K562 (cell line): Measurements from ENCODE around the gene ANGPTL1. TPM values are rescaled to one million over a fixed set of nuclear protein-coding genes. Genes with fewer than 3 reads are reported as not detected.

Experiments used
- ATAC-seq: fragments of 200-7000 bp; cut with Tn5 transposase; 3 replicates; pipeline ENCODE4 v1.9.1; 2020; ENCODE audit warnings: moderate library complexity
- BruUV-seq: library from RNA; stranded (reverse); fragments of 400-500 nt; replicated peaks from 2 replicates; lab custom pipeline; 2021; lab: Mats Ljungman, UMichigan
- CTCF ChIA-PET: fragments of 300-600 bp; formaldehyde crosslinking; extraction: SDS; loops from one replicate; lab custom pipeline; 2021; ENCODE audit warnings: low intra/inter-chr PET ratio; lab: Yijun Ruan, JAX
- POLR2A ChIA-PET: fragments of 300-600, 350-650 bp; sonication (Branson Sonifier 250); formaldehyde crosslinking; extraction: SDS; loops from one replicate; lab custom pipeline; 2021; ENCODE audit warnings: antibody characterized with exemption, inconsistent platforms; lab: Yijun Ruan, JAX
- DNase-seq, 4 experiments: peaks; one replicate each; pipeline versions ENCODE4 v3.0.0 to v3.0.0-alpha.2; 2011 to 2018; ENCODE audit warnings: low spot score in 3 of 4, mixed read lengths in 3 of 4; ENCODE audit errors: extremely low read depth in 1 of 4
- FAIRE-seq: peaks from 2 replicates; lab custom pipeline; 2011; peaks lifted over from hg19 to GRCh38; lab: Jason Lieb, UNC
- H2AFZ ChIP-seq: 2 replicates; pipeline ENCODE4 v1.6.0; 2011; ENCODE audit warnings: low read depth, low read length, control low read depth, inconsistent platforms
- H3K27ac ChIP-seq: fragments of 200-600 bp; 3 replicates; pipeline ENCODE4 v1.8.0; 2011; ENCODE audit warnings: low read depth, mild to moderate bottlenecking, control low read depth, inconsistent platforms, low read length, moderate library complexity, mixed read lengths; ENCODE audit errors: extremely low read depth
- H3K27me3 ChIP-seq, 2 experiments: fragments of 300-600 bp in 1 of 2; 2 replicates in 1 of 2; 3 replicates in 1 of 2; pipeline versions ENCODE4 v1.6.0 to v1.8.0; 2011; ENCODE audit warnings: inconsistent platforms in 2 of 2, low read length in 2 of 2, mild to moderate bottlenecking in 1 of 2, mixed read lengths in 1 of 2, moderate library complexity in 1 of 2; ENCODE audit not compliant: control insufficient read depth in 2 of 2, insufficient read depth in 2 of 2
- H3K36me3 ChIP-seq: fragments of 300-600 bp; 3 replicates; pipeline ENCODE4 v1.8.0; 2011; ENCODE audit warnings: mild to moderate bottlenecking, low read length, inconsistent platforms; ENCODE audit not compliant: control insufficient read depth, insufficient read depth
- H3K4me1 ChIP-seq, 2 experiments: fragments of 200-600 bp in 1 of 2; replicated peaks in 1 of 2; 2 replicates in 1 of 2; 3 replicates in 1 of 2; pipeline versions ENCODE4 v1.5.1 to v1.8.0; 2011; ENCODE audit warnings: inconsistent platforms in 2 of 2, low read length in 2 of 2, mild to moderate bottlenecking in 1 of 2, mixed read lengths in 1 of 2, moderate library complexity in 1 of 2; ENCODE audit not compliant: control insufficient read depth in 2 of 2, insufficient read depth in 2 of 2
- H3K4me2 ChIP-seq: 2 replicates; pipeline ENCODE4 v1.6.1; 2011; ENCODE audit warnings: low read length, control low read depth, inconsistent platforms, mixed read lengths; ENCODE audit not compliant: insufficient read depth
- H3K4me3 ChIP-seq: fragments of 200-600 bp; sonication (generic), shearing (Covaris generic); 2 replicates; pipeline ENCODE4 v1.5.1; 2016; ENCODE audit warnings: control low read depth, inconsistent platforms
- H3K79me2 ChIP-seq: fragments of 200-600 bp; 3 replicates; pipeline ENCODE4 v1.8.0; 2011; ENCODE audit warnings: low read length, inconsistent platforms; ENCODE audit not compliant: control insufficient read depth, insufficient read depth
- H3K9ac ChIP-seq, 2 experiments: 2 replicates each; pipeline versions ENCODE4 v1.6.0 to v1.6.1; 2011; ENCODE audit warnings: low read depth in 2 of 2, low read length in 2 of 2, control low read depth in 1 of 2, inconsistent platforms in 1 of 2, mild to moderate bottlenecking in 1 of 2, mixed read lengths in 1 of 2; ENCODE audit not compliant: insufficient read depth in 1 of 2
- H3K9me1 ChIP-seq: one replicate; pipeline ENCODE4 v1.6.0; 2011; ENCODE audit warnings: inconsistent platforms, mild to moderate bottlenecking, low read length, moderate library complexity; ENCODE audit not compliant: control insufficient read depth, insufficient read depth
- H3K9me3 ChIP-seq: replicated peaks from 2 replicates; pipeline ENCODE4 v1.5.1; 2011; ENCODE audit warnings: low read depth, low read length, inconsistent platforms; ENCODE audit not compliant: control insufficient read depth, insufficient read depth
- H4K20me1 ChIP-seq: replicated peaks from 2 replicates; pipeline ENCODE4 v1.6.1; 2011; ENCODE audit warnings: low read length, inconsistent platforms, mixed read lengths; ENCODE audit not compliant: control insufficient read depth, insufficient read depth
- JUN ChIP-seq, 2 experiments: sonication (generic) in 1 of 2; formaldehyde crosslinking in 1 of 2; IDR thresholded peaks; 2 replicates each; pipeline versions ENCODE4 v1.6.1 to v1.8.0; 2012 to 2022; ENCODE audit warnings: borderline replicate concordance in 2 of 2, mild to moderate bottlenecking in 2 of 2, improper control_type of control experiment in 1 of 2, low read depth in 1 of 2, low read length in 1 of 2, missing genetic modification reagents in 1 of 2
- KHSRP ChIP-seq: fragments of 450-650 bp; IDR thresholded peaks from 2 replicates; pipeline ENCODE4 v1.6.1; 2017
- NFE2 ChIP-seq: IDR thresholded peaks from 2 replicates; pipeline ENCODE4 v1.6.1; 2014; ENCODE audit warnings: antibody characterized with exemption, low read depth
- NFXL1 ChIP-seq: fragments of 450-650 bp; formaldehyde crosslinking; IDR thresholded peaks from 2 replicates; pipeline ENCODE4 v1.4.0; 2021; ENCODE audit warnings: mild to moderate bottlenecking
- PCBP1 ChIP-seq: fragments of 200-400 bp; formaldehyde crosslinking; IDR thresholded peaks from 2 replicates; pipeline ENCODE4 v1.6.1; 2018; ENCODE audit warnings: mild to moderate bottlenecking, low read depth, low read length; ENCODE audit not compliant: poor library complexity, severe bottlenecking
- PHF8 ChIP-seq: fragments of 200-600 bp; sonication (generic); IDR thresholded peaks from 2 replicates; pipeline ENCODE4 v1.6.1; 2012; ENCODE audit warnings: mixed run types, mild to moderate bottlenecking, inconsistent platforms, low read length, moderate library complexity, borderline replicate concordance
- RBM15 ChIP-seq: fragments of 200-400 bp; formaldehyde crosslinking; IDR thresholded peaks from 2 replicates; pipeline ENCODE4 v1.6.1; 2018; ENCODE audit warnings: mild to moderate bottlenecking, low read length, moderate library complexity; ENCODE audit not compliant: insufficient read depth
- SP1 ChIP-seq: sonication (generic); formaldehyde crosslinking; IDR thresholded peaks from 2 replicates; pipeline ENCODE4 v1.8.1; 2022; ENCODE audit warnings: mild to moderate bottlenecking, missing genetic modification reagents
- SRSF3 ChIP-seq: fragments of 200-400 bp; formaldehyde crosslinking; IDR thresholded peaks from 2 replicates; pipeline ENCODE4 v1.6.1; 2016; ENCODE audit warnings: mild to moderate bottlenecking, low read length, moderate library complexity; ENCODE audit not compliant: insufficient read depth
- TAL1 ChIP-seq: fragments of 450-650 bp; IDR thresholded peaks from 2 replicates; pipeline ENCODE4 v1.6.1; 2016; ENCODE audit warnings: mild to moderate bottlenecking
- WGBS: fragments of 100-300 bp; shearing (Covaris generic); methylation state at CpG from one replicate; pipeline ENCODE4 v1.1.6; 2016; ENCODE audit warnings: low coverage, mixed read lengths; ENCODE audit not compliant: insufficient coverage; ENCODE audit errors: missing lambda C conversion rate; 5-methylcytosine and 5-hydroxymethylcytosine counted together
- in situ Hi-C: fragments of 300-500 bp; cut with MboI; formaldehyde crosslinking; loops from 4 replicates; pipeline ENCODE4 v1.15.0; 2018; ENCODE audit warnings: inconsistent platforms, mixed read lengths
- intact Hi-C: fragments of 100-400 bp; cut with micrococcal nuclease; formaldehyde crosslinking; loops from 2 replicates; pipeline ENCODE4 v1.14.2; 2022
- polyA plus RNA-seq, 8 experiments: library from polyadenylated mRNA; depleted of rRNA in 4 of 8; stranded (reverse) in 5 of 8; unstranded in 3 of 8; fragments of >200 nt; fragmentation: Nextera tagmentation in 2 of 8; fragmentation: Illumina TruSeq in 1 of 8; extraction: Ambion mirVana in 2 of 8; extraction: Trizol in 1 of 8; gene quantifications; 2 replicates each; pipeline versions ENCODE4 v1.2.1 to v1.2.3, GENCODE V29; 2011 to 2014; ENCODE audit warnings: inconsistent platforms in 1 of 8, missing spikeins in 1 of 8
- total RNA-seq, 7 experiments: library from RNA; depleted of rRNA in 6 of 7; stranded (reverse); fragments of >200 nt in 6 of 7; fragmentation: Illumina TruSeq in 2 of 7; extraction: Trizol in 2 of 7; gene quantifications; 2 replicates each; pipeline versions ENCODE4 v1.2.1 to v1.2.3, GENCODE V29; 2011 to 2021; ENCODE audit warnings: low replicate concordance in 1 of 7
- TF ChIP-seq, protein P1 (sequence below), 2 experiments: fragments of 450-650 bp; IDR thresholded peaks; 2 replicates each; pipeline ENCODE4 v1.6.1; 2018; ENCODE audit warnings: mild to moderate bottlenecking in 2 of 2, low read depth in 1 of 2; ENCODE audit not compliant: partially characterized antibody in 2 of 2
- TF ChIP-seq, protein P2 (sequence below), 3 experiments: fragments of 200-800 bp in 1 of 3; fragments of 250-450 bp in 1 of 3; fragments of 450-650 bp in 1 of 3; sonication (Bioruptor Pico) in 1 of 3; sonication (Bioruptor generic) in 1 of 3; formaldehyde crosslinking in 1 of 3; IDR thresholded peaks; 2 replicates each; pipeline versions ENCODE4 v1.6.1 to v1.8.0; 2016 to 2022; ENCODE audit warnings: mild to moderate bottlenecking in 2 of 3, missing genetic modification characterization in 2 of 3, missing compliant biosample characterization in 1 of 3, moderate library complexity in 1 of 3

Gene ANGPTL1
- total and polyA plus RNA-seq, 9 of the 15 experiments (the other 6 are each of a cell fraction or from before 2014, with no cell fraction given) = 0.04 to 0.06 TPM; not detected in 7

- TF ChIP-seq, protein P1, sequence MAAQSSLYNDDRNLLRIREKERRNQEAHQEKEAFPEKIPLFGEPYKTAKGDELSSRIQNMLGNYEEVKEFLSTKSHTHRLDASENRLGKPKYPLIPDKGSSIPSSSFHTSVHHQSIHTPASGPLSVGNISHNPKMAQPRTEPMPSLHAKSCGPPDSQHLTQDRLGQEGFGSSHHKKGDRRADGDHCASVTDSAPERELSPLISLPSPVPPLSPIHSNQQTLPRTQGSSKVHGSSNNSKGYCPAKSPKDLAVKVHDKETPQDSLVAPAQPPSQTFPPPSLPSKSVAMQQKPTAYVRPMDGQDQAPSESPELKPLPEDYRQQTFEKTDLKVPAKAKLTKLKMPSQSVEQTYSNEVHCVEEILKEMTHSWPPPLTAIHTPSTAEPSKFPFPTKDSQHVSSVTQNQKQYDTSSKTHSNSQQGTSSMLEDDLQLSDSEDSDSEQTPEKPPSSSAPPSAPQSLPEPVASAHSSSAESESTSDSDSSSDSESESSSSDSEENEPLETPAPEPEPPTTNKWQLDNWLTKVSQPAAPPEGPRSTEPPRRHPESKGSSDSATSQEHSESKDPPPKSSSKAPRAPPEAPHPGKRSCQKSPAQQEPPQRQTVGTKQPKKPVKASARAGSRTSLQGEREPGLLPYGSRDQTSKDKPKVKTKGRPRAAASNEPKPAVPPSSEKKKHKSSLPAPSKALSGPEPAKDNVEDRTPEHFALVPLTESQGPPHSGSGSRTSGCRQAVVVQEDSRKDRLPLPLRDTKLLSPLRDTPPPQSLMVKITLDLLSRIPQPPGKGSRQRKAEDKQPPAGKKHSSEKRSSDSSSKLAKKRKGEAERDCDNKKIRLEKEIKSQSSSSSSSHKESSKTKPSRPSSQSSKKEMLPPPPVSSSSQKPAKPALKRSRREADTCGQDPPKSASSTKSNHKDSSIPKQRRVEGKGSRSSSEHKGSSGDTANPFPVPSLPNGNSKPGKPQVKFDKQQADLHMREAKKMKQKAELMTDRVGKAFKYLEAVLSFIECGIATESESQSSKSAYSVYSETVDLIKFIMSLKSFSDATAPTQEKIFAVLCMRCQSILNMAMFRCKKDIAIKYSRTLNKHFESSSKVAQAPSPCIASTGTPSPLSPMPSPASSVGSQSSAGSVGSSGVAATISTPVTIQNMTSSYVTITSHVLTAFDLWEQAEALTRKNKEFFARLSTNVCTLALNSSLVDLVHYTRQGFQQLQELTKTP (IDR thresholded peaks at IDR 0.05; ENCODE audit: low read depth in 1 of 2, partially characterized antibody in 2 of 2) = no peak
- TF ChIP-seq NFXL1 = no peak
- no peak for TF ChIP-seq SP1 (CRISPR knock-in tag)
- no peak for TF ChIP-seq PHF8
- no peak for TF ChIP-seq SRSF3
These were observed 45.7 kb upstream of the ANGPTL1 start (continued) for GRCh38 chr1:178916448-178917174.

DNA sequence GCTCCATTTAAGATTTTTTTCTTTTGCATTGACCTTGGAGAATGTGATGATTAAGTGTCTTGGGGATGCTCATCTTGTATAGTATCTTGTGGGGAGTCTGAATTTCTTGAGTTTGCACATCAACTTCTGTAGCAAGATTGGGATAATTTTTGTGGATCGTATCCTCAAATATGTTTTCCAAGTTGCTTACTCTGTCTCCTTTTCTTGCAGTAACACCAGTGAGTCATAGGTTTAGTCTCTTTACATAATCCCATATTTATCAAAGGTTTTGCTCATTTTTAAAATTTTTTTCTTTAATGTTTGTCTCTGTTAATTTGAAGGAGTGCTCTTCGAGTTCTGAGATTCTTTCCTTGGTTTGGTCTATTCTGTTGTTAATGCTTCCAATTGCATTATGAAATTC, 41.7 kb upstream of the ANGPTL1 start:
- 7% methylated on average over 2 of the region's 2 CpGs for WGBS
- Histone ChIP-seq H3K4me3 (no peak overlapping the region), H3K79me2 (no peaks in the 10 kb centered on the region), H3K27ac (no peak overlapping the region), H3K36me3 (no peaks in the 10 kb centered on the region), H3K9me1 (no peaks in the 10 kb centered on the region), H3K27me3 (peaks cover 0 to 7% of the 10 kb centered on the region in 2 experiments; a peak in 1 of 5 replicates), H2AFZ (no peak overlapping the region), H3K9me3 (no peaks in the 10 kb centered on the region), H4K20me1 (no peaks in the 10 kb centered on the region), H3K9ac (no peak overlapping the region), H3K4me1 (no peaks in the 10 kb centered on the region), H3K4me2 (no peak overlapping the region)
- BruUV-seq = no TSS peak
- in situ Hi-C loops (no loop called here), intact Hi-C loops (no loop called here)
- ChIA-PET CTCF (interaction anchor here (0.6 kb wide), 1 partner anchor 16 kb away, joined by 7 read pairs; no protein-coding TSS in a partner anchor), POLR2A (no interaction called here)
- FAIRE-seq (no peak), DNase-seq (no peak), ATAC-seq (no peak)
- TF ChIP-seq NFE2 (no peak), TAL1 (no peak), JUN (IDR thresholded peaks at IDR 0.05; ENCODE audit: borderline replicate concordance, low read depth, low read length) (no peak), JUN (CRISPR knock-in tag; IDR thresholded peaks at IDR 0.05; ENCODE audit: borderline replicate concordance) (no peak), KHSRP (no peak), PCBP1 (no peak), RBM15 (no peak)
- TF ChIP-seq, protein P2, sequence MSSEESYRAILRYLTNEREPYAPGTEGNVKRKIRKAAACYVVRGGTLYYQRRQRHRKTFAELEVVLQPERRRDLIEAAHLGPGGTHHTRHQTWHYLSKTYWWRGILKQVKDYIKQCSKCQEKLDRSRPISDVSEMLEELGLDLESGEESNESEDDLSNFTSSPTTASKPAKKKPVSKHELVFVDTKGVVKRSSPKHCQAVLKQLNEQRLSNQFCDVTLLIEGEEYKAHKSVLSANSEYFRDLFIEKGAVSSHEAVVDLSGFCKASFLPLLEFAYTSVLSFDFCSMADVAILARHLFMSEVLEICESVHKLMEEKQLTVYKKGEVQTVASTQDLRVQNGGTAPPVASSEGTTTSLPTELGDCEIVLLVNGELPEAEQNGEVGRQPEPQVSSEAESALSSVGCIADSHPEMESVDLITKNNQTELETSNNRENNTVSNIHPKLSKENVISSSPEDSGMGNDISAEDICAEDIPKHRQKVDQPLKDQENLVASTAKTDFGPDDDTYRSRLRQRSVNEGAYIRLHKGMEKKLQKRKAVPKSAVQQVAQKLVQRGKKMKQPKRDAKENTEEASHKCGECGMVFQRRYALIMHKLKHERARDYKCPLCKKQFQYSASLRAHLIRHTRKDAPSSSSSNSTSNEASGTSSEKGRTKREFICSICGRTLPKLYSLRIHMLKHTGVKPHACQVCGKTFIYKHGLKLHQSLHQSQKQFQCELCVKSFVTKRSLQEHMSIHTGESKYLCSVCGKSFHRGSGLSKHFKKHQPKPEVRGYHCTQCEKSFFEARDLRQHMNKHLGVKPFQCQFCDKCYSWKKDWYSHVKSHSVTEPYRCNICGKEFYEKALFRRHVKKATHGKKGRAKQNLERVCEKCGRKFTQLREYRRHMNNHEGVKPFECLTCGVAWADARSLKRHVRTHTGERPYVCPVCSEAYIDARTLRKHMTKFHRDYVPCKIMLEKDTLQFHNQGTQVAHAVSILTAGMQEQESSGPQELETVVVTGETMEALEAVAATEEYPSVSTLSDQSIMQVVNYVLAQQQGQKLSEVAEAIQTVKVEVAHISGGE (CRISPR knock-in tag; IDR thresholded peaks at IDR 0.05) = no peak
